ENCODE measurements around the gene UCK1.

UCK1 gene

GRCh38 chr9:131475111-131475955 is 55.7 kb downstream of the UCK1 start:
- DNase-seq, result no peak

GRCh38 chr9:131474711-131475110 is 56.4 kb downstream of the UCK1 start:
- DNase-seq, result no peak

- DNase-seq, result no peak
Observed at GRCh38 chr9:131473891-131474290, 57.2 kb downstream of the UCK1 start.

Data from NCI-H1105 treated with DMSO at 0.1 percent for 48 hours (cell line).